Cerebellar nuclear complex (tissue), 1 donor: ENCODE data around the gene FUOM.

Experiments used
- DNase-seq, 2 experiments: peaks; one replicate each; lab custom pipeline; 2025; lab: John Stamatoyannopoulos, UW

Gene FUOM

DNA sequence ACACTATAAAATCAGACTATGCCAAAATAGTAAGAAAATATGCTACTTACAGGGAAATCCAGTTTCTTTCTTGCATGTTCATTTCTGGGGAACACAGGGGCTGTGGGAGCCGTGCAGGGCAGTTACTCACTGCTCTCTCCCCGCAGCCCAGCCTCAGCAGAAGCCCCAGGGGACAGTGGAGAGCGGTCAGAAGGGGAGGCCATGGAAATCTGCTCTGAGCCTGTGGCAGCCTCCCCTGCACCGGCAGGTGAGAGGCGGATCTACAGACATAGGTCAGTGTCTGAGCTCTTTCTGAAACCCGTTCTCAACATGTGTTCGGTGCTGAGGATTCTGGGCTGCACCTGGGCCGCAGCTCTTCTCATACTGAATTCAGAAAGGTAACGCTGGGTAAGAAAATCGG is 46.2 kb downstream of the FUOM start:
- DNase-seq = no peak

DNA sequence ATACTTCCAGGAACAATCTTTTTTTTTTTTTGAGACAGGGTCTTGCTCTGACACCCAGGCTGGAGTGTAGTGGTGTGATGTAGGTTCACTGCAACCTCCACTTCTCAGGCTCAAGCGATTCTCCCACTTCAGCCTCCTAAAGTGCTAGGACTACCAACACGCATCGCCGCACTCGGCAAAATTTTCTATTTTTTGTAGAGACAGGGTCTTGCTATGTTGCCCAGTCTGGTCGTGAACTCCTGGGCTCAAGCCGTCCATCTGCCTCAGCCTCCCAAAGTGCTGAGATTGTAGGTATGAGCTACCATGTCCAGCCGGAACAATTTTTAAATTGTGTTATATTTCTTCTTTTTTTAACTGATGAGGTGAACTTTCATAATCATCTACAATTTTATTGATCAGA is 47.0 kb downstream of the FUOM start:
- no peak for DNase-seq

DNA sequence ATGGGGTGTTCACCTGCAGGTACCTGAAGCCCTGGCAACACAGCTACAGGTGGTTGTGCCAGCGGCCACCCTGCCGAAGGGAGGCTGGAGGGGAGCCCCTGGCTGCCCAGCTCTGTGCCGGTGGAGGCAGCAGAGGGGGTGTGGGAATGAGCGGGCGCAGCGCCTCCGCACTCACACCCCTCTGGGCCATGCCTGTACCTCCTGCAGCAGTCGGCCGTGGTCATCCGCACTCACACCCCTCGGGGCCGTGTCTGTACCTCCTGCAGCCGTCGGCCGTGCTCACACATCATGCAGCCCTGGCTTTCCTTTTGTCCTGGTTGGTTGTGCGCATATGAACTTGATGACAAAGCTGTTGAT is 47.4 kb downstream of the FUOM start:
- DNase-seq = no peak

DNA sequence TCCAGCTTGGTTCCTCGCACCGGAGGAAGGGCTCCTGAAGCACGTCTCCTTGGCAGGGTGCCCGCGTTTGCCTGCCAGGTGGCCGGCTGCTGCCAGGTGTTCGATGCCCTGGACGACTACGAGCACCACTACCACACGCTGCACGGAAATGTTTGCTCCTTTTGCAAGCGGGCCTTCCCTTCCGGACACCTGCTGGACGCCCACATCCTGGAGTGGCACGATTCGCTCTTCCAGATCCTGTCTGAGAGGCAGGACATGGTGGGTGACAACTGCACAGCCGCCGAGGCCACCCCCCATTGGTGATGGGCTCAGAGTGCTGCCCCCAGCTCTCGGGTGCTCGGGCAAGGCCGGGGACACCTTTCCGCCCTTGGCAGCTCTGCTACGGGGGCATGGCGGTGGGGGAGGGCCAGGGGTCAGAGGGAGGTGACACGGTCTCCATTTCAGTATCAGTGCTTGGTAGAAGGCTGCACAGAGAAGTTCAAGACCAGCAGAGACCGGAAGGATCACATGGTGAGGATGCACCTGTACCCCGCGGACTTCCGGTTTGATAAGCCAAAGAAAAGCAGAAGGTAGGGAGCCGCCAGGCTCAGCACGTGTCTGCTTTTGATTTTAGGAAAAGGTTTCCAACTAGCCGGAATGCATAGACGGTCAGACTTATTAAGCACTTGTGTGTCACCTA is 48.0 kb downstream of the FUOM start:
- DNase-seq = no peak

DNA sequence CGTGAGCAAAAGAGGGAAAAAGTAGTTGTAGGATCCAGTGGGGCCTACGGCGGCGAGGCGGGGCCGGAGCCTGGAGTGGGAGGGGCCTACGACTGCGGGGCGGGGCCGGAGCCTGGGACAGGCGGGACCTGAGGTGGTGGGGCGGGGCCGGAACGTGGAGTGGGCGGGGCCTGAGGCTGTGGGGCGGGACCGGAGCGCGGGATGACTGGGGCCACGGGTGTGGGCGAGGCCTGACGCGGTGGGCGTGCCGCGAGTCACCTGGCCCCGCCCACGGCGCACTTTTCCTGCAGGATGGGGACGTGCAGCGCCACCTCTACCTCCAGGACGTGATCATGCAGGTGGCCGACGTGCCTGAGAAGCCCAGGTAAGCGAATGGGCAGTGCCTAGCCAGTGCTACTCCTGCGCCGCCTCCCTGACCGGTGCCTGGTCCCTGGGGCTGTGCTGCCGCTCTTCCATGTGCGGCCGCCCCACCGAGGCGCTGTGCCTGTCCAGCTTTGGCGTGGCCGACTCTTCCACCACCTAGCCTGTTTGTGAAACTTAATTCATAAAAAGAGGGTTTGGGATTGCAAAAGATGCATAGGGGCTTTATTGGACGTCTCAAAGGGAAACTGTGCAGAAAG is 48.6 kb downstream of the FUOM start:
- peak; percentile 23 to 61 for DNase-seq

DNA sequence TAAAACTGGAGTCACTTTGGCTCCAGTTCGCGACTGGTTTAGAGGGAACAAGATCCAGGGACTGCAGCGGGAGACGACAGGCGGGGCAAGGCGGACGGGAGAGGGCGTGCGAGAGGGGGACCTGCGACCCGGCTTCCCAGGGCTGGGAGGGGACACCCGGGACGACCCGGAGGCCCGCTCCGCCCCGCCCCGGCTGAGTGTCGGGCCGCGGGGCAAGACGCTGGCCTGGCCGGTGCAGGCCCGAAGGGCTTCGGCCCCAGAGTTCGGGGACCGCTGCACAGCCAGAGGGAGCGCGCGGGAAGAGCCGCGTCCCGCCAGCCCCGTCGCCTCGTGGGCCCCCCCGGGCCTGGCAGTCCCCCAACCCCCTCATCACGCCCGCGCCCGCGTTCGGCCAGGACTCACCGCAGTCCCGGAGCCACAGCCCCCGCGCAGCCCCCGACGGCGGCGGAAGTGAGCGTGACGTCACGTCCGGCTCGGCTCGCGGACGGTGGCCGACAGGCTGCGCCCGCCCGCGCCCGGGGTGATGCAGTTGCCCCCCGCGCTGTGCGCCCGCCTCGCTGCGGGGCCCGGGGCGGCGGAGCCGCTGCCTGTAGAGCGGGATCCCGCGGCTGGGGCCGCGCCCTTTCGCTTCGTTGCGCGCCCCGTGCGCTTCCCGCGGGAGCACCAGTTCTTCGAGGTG is 49.3 kb downstream of the FUOM start, which contains the start of the genes TUBGCP2 and ZNF511:
Gene TUBGCP2 (minus strand): TSS at position 452 of the 679 bp plus-strand sequence. CDS start 5,931 bp downstream, outside the sequence.
Gene ZNF511 (plus strand): TSS at position 494 of the 679 bp plus-strand sequence. CDS start 30 bp downstream, at position 524.
- DNase-seq = peak in 1 of 2 experiments; percentile 26

DNA sequence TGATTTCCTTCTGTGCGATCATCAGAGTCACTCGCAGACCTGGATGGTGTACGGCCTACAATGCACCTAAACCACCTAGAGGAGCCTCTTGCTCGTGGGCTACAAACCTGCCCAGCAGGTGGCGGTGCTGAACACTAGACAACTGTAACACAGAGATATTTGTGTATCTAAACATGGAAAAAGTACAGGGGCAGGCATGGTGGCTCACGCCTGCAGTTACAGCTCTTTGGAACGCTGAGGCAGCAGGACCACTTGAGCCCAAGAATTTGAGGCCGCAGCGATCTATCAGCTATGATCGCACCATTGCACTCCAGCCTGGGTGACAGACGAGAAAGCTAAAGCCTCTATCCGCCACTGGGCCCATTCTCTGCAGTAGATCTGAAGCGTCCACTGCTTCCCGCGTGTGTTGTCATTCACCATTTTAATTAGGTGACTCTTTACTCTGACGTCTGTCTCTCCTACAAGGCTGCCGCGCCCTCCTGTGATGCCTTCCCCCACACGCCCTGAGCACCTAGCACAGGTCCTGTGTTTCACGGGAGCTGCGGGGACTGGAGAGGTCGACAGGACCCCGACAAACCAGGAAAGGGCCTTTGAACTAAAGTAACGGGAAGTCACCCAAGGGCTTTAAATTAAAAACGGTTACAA is 49.9 kb downstream of the FUOM start:
- no peak for DNase-seq

DNA sequence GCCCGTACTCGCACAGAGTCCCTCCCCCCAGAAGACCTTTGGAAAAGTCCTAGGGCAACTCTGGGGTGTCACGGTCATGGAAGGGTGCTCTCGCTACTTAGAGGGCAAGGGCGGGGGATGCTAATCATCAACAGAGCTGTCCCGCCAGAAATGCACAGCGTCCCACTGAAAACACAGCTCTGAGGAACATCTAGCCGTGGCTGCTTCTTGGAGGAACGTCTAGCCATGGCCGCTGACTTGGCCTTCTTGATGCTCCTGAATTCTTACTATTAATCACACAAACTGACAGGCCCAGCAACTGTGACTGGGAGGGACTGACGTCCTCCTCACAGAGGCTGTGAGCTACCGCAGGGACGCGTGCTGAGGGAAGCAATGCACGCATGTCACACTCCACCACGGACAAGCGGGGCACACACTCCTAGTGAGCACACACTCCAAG is 50.9 kb downstream of the FUOM start:
- DNase-seq = no peak

DNA sequence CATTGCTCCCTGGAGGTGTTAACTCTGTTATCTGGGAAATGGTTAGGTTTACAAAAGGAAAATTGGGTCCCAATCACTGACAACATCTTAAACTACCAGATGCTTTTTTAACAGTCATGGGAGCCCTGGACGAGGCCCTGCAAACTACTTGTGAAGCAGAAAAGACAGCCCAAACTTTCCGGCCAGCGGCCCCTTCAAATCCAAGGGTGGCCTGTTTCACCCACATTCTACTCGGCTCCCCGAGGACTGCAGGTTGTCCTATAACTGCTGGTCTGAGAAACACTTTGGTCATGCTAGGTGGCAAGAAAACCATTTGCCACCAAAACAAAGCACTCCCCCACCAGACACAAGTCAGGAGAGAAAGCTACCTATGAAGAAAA is 51.7 kb downstream of the FUOM start:
- no peak for DNase-seq
